Caco-2 (cell line): ENCODE data around the gene CADPS. TPM values are rescaled to one million over a fixed set of nuclear protein-coding genes. Genes with fewer than 3 reads are reported as not detected.

Source experiments
- BruUV-seq: library from RNA; stranded (reverse); fragments of 400-500 nt; replicated peaks from 2 replicates; lab custom pipeline; 2021; lab: Mats Ljungman, UMichigan
- CTCF ChIA-PET: fragments of 300-600 bp; sonication (Branson Sonifier 250); formaldehyde crosslinking; loops from one replicate; lab custom pipeline; 2022; ENCODE audit warnings: antibody characterized with exemption; lab: Charles Lee
- POLR2A ChIA-PET: fragments of 300-600 bp; sonication (Branson Sonifier 250); formaldehyde crosslinking; loops from one replicate; lab custom pipeline; 2022; ENCODE audit warnings: antibody characterized with exemption; lab: Charles Lee
- DNase-seq, 2 experiments: peaks; one replicate each; pipeline versions ENCODE4 v3.0.0 to v3.0.0-alpha.2; 2020 to 2022
- H3K27me3 ChIP-seq: replicated peaks from 2 replicates; pipeline ENCODE4 v1.6.0; 2011; ENCODE audit warnings: low read length; ENCODE audit not compliant: control insufficient read depth, insufficient read depth
- H3K36me3 ChIP-seq: 2 replicates; pipeline ENCODE4 v1.5.1; 2011; ENCODE audit warnings: low read length; ENCODE audit not compliant: control insufficient read depth, insufficient read depth
- H3K4me1 ChIP-seq: fragments of 250-450 bp; sonication (Bioruptor Pico); 2 replicates; pipeline ENCODE4 v1.5.1; 2020; ENCODE audit warnings: mild to moderate bottlenecking
- H3K4me3 ChIP-seq: 2 replicates; pipeline ENCODE4 v1.5.1; 2011; ENCODE audit warnings: low read depth, mild to moderate bottlenecking, control low read depth, low read length
- H3K9me3 ChIP-seq: fragments of 250-450 bp; sonication (Bioruptor Pico); 2 replicates; pipeline ENCODE4 v1.5.1; 2020; ENCODE audit warnings: mild to moderate bottlenecking, moderate library complexity
- H3K27ac Mint-ChIP-seq: one replicate; pipeline ENCODE4 v1.8.0; 2022; ENCODE audit warnings: mixed read lengths; ENCODE audit not compliant: unreplicated experiment
- H3K27me3 Mint-ChIP-seq: one replicate; pipeline ENCODE4 v1.8.0; 2022; ENCODE audit warnings: mixed read lengths; ENCODE audit not compliant: insufficient read depth, unreplicated experiment
- H3K36me3 Mint-ChIP-seq: one replicate; pipeline ENCODE4 v1.8.0; 2022; ENCODE audit warnings: mild to moderate bottlenecking, mixed read lengths; ENCODE audit not compliant: insufficient read depth, unreplicated experiment
- H3K4me1 Mint-ChIP-seq: one replicate; pipeline ENCODE4 v1.8.0; 2022; ENCODE audit warnings: low read depth, mixed read lengths; ENCODE audit not compliant: unreplicated experiment
- H3K4me3 Mint-ChIP-seq: one replicate; pipeline ENCODE4 v1.8.0; 2022; ENCODE audit warnings: mild to moderate bottlenecking, moderate library complexity, mixed read lengths; ENCODE audit not compliant: unreplicated experiment
- H3K9me3 Mint-ChIP-seq: one replicate; pipeline ENCODE4 v1.8.0; 2022; ENCODE audit warnings: mixed read lengths; ENCODE audit not compliant: unreplicated experiment
- intact Hi-C: fragments of 100-400 bp; cut with micrococcal nuclease; formaldehyde crosslinking; loops from one replicate; pipeline ENCODE4 v1.10.0; 2022; ENCODE audit not compliant: unreplicated experiment
- total RNA-seq: library from RNA; stranded (reverse); gene quantifications from 2 replicates; pipeline ENCODE4 v1.2.3, GENCODE V29; 2022
- TF ChIP-seq, protein P1 (sequence below), 2 experiments: fragments of 200-600 bp in 1 of 2; IDR thresholded peaks; 1 replicate in 1 of 2; 2 replicates in 1 of 2; pipeline versions ENCODE4 v1.5.1 to v1.8.0; 2011 to 2022; ENCODE audit warnings: antibody characterized with exemption in 1 of 2, control low read depth in 1 of 2, inconsistent platforms in 1 of 2, low read depth in 1 of 2, low read length in 1 of 2, mild to moderate bottlenecking in 1 of 2, moderate library complexity in 1 of 2; ENCODE audit not compliant: insufficient read depth in 1 of 2, severe bottlenecking in 1 of 2, unreplicated experiment in 1 of 2

CADPS gene
- total RNA-seq, 1 experiment from 2014 or later = not detected

DNA sequence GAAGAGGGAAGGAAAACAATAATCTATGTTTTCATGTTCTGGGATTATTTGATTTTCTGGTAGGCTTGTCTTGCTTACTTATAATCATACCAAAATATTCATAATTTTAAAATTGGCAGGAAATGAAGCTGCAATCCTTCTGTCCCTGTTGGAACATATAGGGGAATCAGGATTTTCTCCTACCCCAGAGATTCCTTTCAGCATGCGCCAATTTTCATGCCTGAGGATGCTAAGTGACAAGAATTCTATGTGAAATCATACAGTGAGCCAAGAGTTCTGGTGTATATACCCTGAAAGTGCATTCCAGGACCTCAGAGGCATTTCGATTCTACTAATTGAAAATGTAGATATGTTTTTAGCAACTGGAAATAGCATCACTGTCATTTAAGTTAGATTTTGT, 9.9 kb upstream of the CADPS start:
- CTCF ChIA-PET = no interaction called here
- H3K27ac Mint-ChIP-seq = no peak overlapping the region
- no peaks in the 10 kb centered on the region for H3K4me1 Mint-ChIP-seq
- H3K9me3 ChIP-seq = no peaks in the 10 kb centered on the region
- no peaks in the 10 kb centered on the region for H3K36me3 Mint-ChIP-seq
- BruUV-seq = no TSS peak
- DNase-seq = no peak
- POLR2A ChIA-PET = no interaction called here
- H3K27me3 Mint-ChIP-seq = peaks cover 2% of the 10 kb centered on the region
- intact Hi-C loops = no loop called here
- TF ChIP-seq, protein P1, sequence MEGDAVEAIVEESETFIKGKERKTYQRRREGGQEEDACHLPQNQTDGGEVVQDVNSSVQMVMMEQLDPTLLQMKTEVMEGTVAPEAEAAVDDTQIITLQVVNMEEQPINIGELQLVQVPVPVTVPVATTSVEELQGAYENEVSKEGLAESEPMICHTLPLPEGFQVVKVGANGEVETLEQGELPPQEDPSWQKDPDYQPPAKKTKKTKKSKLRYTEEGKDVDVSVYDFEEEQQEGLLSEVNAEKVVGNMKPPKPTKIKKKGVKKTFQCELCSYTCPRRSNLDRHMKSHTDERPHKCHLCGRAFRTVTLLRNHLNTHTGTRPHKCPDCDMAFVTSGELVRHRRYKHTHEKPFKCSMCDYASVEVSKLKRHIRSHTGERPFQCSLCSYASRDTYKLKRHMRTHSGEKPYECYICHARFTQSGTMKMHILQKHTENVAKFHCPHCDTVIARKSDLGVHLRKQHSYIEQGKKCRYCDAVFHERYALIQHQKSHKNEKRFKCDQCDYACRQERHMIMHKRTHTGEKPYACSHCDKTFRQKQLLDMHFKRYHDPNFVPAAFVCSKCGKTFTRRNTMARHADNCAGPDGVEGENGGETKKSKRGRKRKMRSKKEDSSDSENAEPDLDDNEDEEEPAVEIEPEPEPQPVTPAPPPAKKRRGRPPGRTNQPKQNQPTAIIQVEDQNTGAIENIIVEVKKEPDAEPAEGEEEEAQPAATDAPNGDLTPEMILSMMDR (IDR thresholded peaks at IDR 0.05; ENCODE audit: insufficient read depth in 1 of 2, low read depth in 1 of 2, low read length in 1 of 2, severe bottlenecking in 1 of 2, unreplicated experiment in 1 of 2) = no peak
- H3K4me3 ChIP-seq = no peak overlapping the region
- no peaks in the 10 kb centered on the region for H3K27me3 ChIP-seq
- H3K4me3 Mint-ChIP-seq = no peak overlapping the region
- no peaks in the 10 kb centered on the region for H3K9me3 Mint-ChIP-seq
- no peaks in the 10 kb centered on the region for H3K4me1 ChIP-seq
- no peaks in the 10 kb centered on the region for H3K36me3 ChIP-seq

DNA sequence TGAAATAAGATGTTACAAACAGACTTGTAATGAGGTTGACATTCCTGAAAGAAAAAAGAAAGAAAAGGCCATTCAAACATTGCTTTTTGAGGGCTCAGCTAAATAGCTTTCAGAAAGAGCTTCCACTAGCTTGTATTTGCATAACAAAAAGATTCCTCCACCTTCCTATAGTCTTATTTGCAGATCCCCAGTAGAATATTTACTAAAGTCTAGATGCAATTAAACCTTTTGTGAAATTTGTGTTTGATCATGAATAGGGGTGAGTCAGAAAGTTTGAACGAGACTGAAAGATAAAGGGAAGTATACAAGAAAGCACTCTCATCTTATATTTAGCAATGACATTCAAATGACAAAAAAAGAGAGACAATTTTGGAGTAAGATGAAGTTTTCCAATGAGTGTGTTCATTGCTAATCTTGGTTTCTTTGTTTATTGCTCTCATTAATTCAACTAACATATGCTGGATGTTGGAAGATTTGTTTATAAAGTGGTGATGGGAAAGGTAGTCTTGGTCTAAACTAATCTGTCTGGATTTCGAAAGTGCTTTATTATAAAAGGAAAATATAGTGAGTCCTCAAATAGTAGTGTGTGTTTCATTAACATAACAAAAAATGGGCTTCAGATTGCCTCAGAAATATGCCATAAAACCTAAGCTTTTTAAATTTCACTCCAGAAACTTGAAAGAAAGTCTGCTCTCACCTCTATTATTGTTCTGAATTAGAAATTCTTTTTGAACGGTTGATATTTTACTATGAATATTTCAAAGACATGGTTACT, 9.1 kb upstream of the CADPS start:
- no peaks in the 10 kb centered on the region for H3K4me1 Mint-ChIP-seq
- H3K36me3 Mint-ChIP-seq = no peaks in the 10 kb centered on the region
- peaks cover 2% of the 10 kb centered on the region for H3K27me3 Mint-ChIP-seq
- ChIA-PET POLR2A (no interaction called here), CTCF (no interaction called here)
- H3K9me3 Mint-ChIP-seq = no peaks in the 10 kb centered on the region
- H3K36me3 ChIP-seq = no peaks in the 10 kb centered on the region
- TF ChIP-seq, protein P1 (IDR thresholded peaks at IDR 0.05; ENCODE audit: insufficient read depth in 1 of 2, low read depth in 1 of 2, low read length in 1 of 2, severe bottlenecking in 1 of 2, unreplicated experiment in 1 of 2) = no peak
- BruUV-seq = no TSS peak
- no peaks in the 10 kb centered on the region for H3K9me3 ChIP-seq
- intact Hi-C loops = no loop called here
- no peak for DNase-seq
- H3K27me3 ChIP-seq = no peaks in the 10 kb centered on the region
- H3K4me3 ChIP-seq = no peak overlapping the region
- no peaks in the 10 kb centered on the region for H3K4me1 ChIP-seq
- H3K27ac Mint-ChIP-seq = no peak overlapping the region
- H3K4me3 Mint-ChIP-seq = no peak overlapping the region

DNA sequence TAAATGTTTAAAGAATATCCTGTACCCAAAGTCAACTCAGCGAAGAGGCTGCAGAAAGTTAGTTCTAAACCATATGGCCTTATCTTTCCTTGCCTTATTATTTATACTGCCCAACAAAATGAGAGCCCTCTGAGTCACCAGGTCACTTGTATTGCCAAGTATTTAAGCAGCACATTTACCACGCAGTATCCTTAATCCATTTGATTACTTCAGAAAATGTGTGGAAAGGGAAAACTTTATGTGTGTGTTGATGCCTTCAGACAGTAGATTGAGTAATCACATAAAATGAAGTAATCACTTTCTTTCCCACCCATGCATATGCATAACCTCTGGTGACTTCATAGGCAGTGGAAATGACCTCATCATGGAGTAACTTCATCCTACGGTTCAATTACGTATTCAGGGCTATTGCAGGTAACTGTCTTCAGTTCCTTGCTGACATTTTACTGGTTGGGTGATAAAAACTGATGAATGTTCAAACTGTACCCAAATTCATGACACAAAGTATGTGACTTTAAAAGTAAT, 7.5 kb upstream of the CADPS start:
- intact Hi-C loops = no loop called here
- no peak for DNase-seq
- Mint-ChIP-seq H3K36me3 (no peaks in the 10 kb centered on the region), H3K27ac (no peak overlapping the region), H3K27me3 (peaks cover 2% of the 10 kb centered on the region), H3K4me3 (no peak overlapping the region), H3K9me3 (no peaks in the 10 kb centered on the region), H3K4me1 (no peaks in the 10 kb centered on the region)
- no peaks in the 10 kb centered on the region for H3K4me1 ChIP-seq
- no peak overlapping the region for H3K4me3 ChIP-seq
- H3K9me3 ChIP-seq = no peaks in the 10 kb centered on the region
- BruUV-seq = no TSS peak
- ChIA-PET CTCF (no interaction called here), POLR2A (no interaction called here)
- no peaks in the 10 kb centered on the region for H3K27me3 ChIP-seq
- TF ChIP-seq, protein P1 (IDR thresholded peaks at IDR 0.05; ENCODE audit: insufficient read depth in 1 of 2, low read depth in 1 of 2, low read length in 1 of 2, severe bottlenecking in 1 of 2, unreplicated experiment in 1 of 2) = no peak
- no peaks in the 10 kb centered on the region for H3K36me3 ChIP-seq
